Colonic mucosa (tissue), 4 donors: ENCODE results near the gene CALML4. TPM values are rescaled to one million over a fixed set of nuclear protein-coding genes. Genes with fewer than 3 reads are reported as not detected.
"Not testable (repeated sequence)": the region's sequence is repeated elsewhere in the genome, so short reads cannot be mapped to it uniquely, and the experiment has no call there.

Source experiments
- DNase-seq: peaks from one replicate; pipeline ENCODE4 v3.0.0-alpha.2; 2020
- H3K27ac ChIP-seq: fragments of 200-600 bp; one replicate; pipeline ENCODE4 v1.8.0; 2021
- H3K27me3 ChIP-seq: fragments of 200-600 bp; one replicate; pipeline ENCODE4 v1.8.0; 2021
- H3K36me3 ChIP-seq: fragments of 200-600 bp; one replicate; pipeline ENCODE4 v1.8.0; 2021
- H3K4me1 ChIP-seq: fragments of 200-600 bp; one replicate; pipeline ENCODE4 v1.8.0; 2021; ENCODE audit warnings: mild to moderate bottlenecking
- H3K4me3 ChIP-seq: fragments of 200-600 bp; one replicate; pipeline ENCODE4 v1.8.0; 2021
- H3K9ac ChIP-seq, 2 donors: one replicate each; pipeline ENCODE4 v1.7.0; 2013; ENCODE audit warnings: control low read depth in 2 of 2, low read depth in 2 of 2, low read length in 2 of 2
- H3K9me3 ChIP-seq: fragments of 200-600 bp; one replicate; pipeline ENCODE4 v1.8.0; 2021
- intact Hi-C: fragments of 100-400 bp; cut with DNase I; formaldehyde crosslinking; loops from one replicate; pipeline ENCODE4 v1.14.1; 2022
- total RNA-seq, 2 donors: library from RNA; stranded (reverse); fragmentation: NEBNext Ultra II Directional in 1 of 2; extraction: Animal tissue kit (Norgen Biotek cat#: 25700) in 1 of 2; gene quantifications; one replicate each; pipeline ENCODE4 v1.2.1, GENCODE V29; 2021
- TF ChIP-seq, protein P1 (sequence below): fragments of 200-600 bp; IDR thresholded peaks from one replicate; pipeline ENCODE4 v1.8.0; 2022; ENCODE audit warnings: antibody characterized with exemption, mild to moderate bottlenecking
- donor health status: healthy.
- donor health status: DM: no; HTN: no; CAD: no.
- donor health status: DM: no; HTN: no; CAD: no.

Gene CALML4
- total RNA-seq, 2 donors from 2014 or later = 111 to 126 TPM

- Histone ChIP-seq H3K27me3 (no peaks in the 10 kb centered on the region), H3K4me1 (peaks cover 16% of the 10 kb centered on the region), H3K27ac (no peak overlapping the region), H3K9me3 (no peaks in the 10 kb centered on the region), H3K9ac (peak overlapping the region; percentile 64 to 95), H3K4me3 (peak overlapping the region; percentile 36), H3K36me3 (no peaks in the 10 kb centered on the region)
- TF ChIP-seq, protein P1, sequence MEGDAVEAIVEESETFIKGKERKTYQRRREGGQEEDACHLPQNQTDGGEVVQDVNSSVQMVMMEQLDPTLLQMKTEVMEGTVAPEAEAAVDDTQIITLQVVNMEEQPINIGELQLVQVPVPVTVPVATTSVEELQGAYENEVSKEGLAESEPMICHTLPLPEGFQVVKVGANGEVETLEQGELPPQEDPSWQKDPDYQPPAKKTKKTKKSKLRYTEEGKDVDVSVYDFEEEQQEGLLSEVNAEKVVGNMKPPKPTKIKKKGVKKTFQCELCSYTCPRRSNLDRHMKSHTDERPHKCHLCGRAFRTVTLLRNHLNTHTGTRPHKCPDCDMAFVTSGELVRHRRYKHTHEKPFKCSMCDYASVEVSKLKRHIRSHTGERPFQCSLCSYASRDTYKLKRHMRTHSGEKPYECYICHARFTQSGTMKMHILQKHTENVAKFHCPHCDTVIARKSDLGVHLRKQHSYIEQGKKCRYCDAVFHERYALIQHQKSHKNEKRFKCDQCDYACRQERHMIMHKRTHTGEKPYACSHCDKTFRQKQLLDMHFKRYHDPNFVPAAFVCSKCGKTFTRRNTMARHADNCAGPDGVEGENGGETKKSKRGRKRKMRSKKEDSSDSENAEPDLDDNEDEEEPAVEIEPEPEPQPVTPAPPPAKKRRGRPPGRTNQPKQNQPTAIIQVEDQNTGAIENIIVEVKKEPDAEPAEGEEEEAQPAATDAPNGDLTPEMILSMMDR = no peak
- no peak for DNase-seq
- intact Hi-C loops = no loop called here
Measured at GRCh38 chr15:68203956-68204355, 1.2 kb downstream of the CALML4 start.

DNA sequence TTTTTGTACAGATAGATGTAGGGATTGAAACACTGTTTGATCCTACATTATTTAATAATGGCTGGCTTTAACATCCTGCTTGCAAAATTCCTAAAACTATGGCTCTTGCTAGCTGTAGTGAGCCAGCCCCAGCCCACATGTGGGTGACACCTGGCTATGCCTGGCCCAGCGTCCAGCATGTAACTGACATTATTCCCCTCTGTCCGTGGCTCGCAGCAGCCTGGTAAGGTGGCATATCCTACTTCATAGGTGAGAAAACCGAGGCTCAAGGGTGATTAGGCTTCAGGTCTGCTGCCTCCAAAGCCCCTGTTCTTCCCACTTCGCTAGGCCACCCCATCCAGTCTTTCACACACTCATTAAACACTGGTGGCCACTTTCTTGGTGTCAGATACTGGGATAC lies 1.6 kb downstream of the CALML4 start:
- no peaks in the 10 kb centered on the region for H3K27me3 ChIP-seq
- intact Hi-C loops = no loop called here
- TF ChIP-seq, protein P1 = no peak
- H3K4me3 ChIP-seq = peak overlapping the region; percentile 36
- H3K4me1 ChIP-seq = peaks cover 16% of the 10 kb centered on the region
- no peaks in the 10 kb centered on the region for H3K36me3 ChIP-seq
- no peaks in the 10 kb centered on the region for H3K9me3 ChIP-seq
- H3K27ac ChIP-seq = no peak overlapping the region
- H3K9ac ChIP-seq = peak overlapping the region; percentile 64 to 95
- no peak for DNase-seq

- H3K27me3 ChIP-seq, H3K9ac ChIP-seq, H3K36me3 ChIP-seq, DNase-seq, H3K9me3 ChIP-seq, H3K4me3 ChIP-seq, H3K27ac ChIP-seq, intact Hi-C loops: not testable (repeated sequence)
- H3K4me1 ChIP-seq = peaks cover 16% of the 10 kb centered on the region
Measured at GRCh38 chr15:68202994-68203393, 2.1 kb downstream of the CALML4 start.

GRCh38 chr15:68201879-68202261 lies 3.3 kb downstream of the CALML4 start:
- no peak for DNase-seq
- Histone ChIP-seq H3K27ac (no peak overlapping the region), H3K36me3 (no peaks in the 10 kb centered on the region), H3K9me3 (no peaks in the 10 kb centered on the region), H3K4me1 (peaks cover 16% of the 10 kb centered on the region), H3K4me3 (no peak overlapping the region), H3K9ac (no peak overlapping the region), H3K27me3 (no peaks in the 10 kb centered on the region)
- TF ChIP-seq, protein P1 = no peak
- intact Hi-C loops = no loop called here

DNA sequence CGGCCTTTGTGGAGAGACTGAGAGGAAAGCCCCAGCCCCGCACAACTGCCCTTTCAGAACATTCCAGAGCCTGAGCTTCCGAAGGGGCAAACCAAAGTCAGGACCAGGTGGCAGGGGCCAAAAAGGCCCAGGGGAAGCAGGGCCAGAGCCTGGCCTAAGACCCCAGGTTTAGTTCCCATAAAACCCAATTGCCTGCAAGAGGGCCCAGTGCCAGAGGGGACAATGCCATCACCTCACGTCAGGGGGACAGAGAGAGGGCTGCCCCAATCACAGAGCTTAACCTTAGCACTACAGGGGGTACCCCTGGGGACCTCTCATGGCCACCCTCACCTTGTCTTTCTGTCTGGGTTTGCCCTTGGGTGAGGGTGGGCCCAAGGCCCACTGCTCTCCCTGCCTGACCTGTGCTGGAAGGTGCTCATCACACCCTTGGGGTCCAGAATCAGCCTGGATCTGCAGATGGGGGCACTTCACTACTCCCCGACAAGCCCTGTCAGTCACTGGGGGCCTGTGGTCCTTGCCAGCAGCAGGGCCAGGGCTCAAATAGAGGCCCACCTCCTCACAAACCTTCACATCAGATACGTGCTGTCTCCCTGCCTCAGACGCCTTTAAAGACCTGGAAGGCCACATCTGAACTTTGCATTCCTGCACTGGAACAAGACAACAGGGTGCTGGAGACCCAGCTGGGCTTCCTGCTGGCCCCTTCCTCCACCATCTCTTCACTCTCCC lies 3.8 kb downstream of the CALML4 start:
- no peak for DNase-seq
- H3K4me3 ChIP-seq = no peak overlapping the region
- no peaks in the 10 kb centered on the region for H3K27me3 ChIP-seq
- H3K36me3 ChIP-seq = no peaks in the 10 kb centered on the region
- no peak overlapping the region for H3K27ac ChIP-seq
- peaks cover 13% of the 10 kb centered on the region for H3K4me1 ChIP-seq
- no peak overlapping the region for H3K9ac ChIP-seq
- TF ChIP-seq, protein P1 = no peak
- no peaks in the 10 kb centered on the region for H3K9me3 ChIP-seq
- intact Hi-C loops = no loop called here
